SK-N-SH (cell line): Measurements from ENCODE around the gene OR6A2.

Experiments used
- CTCF ChIP-seq: fragments of 200-600 bp; sonication (generic); IDR thresholded peaks from 2 replicates; pipeline ENCODE4 v1.6.1; 2017; ENCODE audit warnings: antibody characterized with exemption, mild to moderate bottlenecking, moderate library complexity
- FOXM1 ChIP-seq: IDR thresholded peaks from 2 replicates; pipeline ENCODE4 v1.4.0; 2012; ENCODE audit warnings: low read depth, mild to moderate bottlenecking
- JUND ChIP-seq: IDR thresholded peaks from 2 replicates; pipeline ENCODE4 v1.4.0; 2012
- POLR2AphosphoS5 ChIP-seq: IDR thresholded peaks from 2 replicates; pipeline ENCODE4 v1.6.1; 2012; ENCODE audit warnings: low read depth, low read length
- RAD21 ChIP-seq: IDR thresholded peaks from 2 replicates; pipeline ENCODE4 v1.6.1; 2012; ENCODE audit warnings: mild to moderate bottlenecking, low read length
- RCOR1 ChIP-seq: fragments of 150-350 bp; IDR thresholded peaks from 2 replicates; pipeline ENCODE4 v1.6.1; 2017; ENCODE audit warnings: antibody characterized with exemption, low read length
- REST ChIP-seq: IDR thresholded peaks from 2 replicates; pipeline ENCODE4 v1.6.1; 2012; ENCODE audit warnings: mild to moderate bottlenecking, low read depth, low read length, moderate library complexity
- TAF1 ChIP-seq: IDR thresholded peaks from 2 replicates; pipeline ENCODE4 v1.6.1; 2012; ENCODE audit warnings: low read depth, mild to moderate bottlenecking, low read length, moderate library complexity, borderline replicate concordance
- USF1 ChIP-seq: IDR thresholded peaks from 2 replicates; pipeline ENCODE4 v1.4.0; 2012; ENCODE audit warnings: low read depth, borderline replicate concordance
- USF2 ChIP-seq: fragments of 150-350 bp; IDR thresholded peaks from 2 replicates; pipeline ENCODE4 v1.6.1; 2017; ENCODE audit warnings: antibody characterized with exemption, low read length, low read depth, borderline replicate concordance
- YY1 ChIP-seq: IDR thresholded peaks from 2 replicates; pipeline ENCODE4 v1.4.0; 2012; ENCODE audit warnings: low read depth, mild to moderate bottlenecking

- no peak for TF ChIP-seq RCOR1
- no peak for TF ChIP-seq REST
- no peak for TF ChIP-seq CTCF
- TF ChIP-seq YY1: no peak
- no peak for TF ChIP-seq RAD21
- no peak for TF ChIP-seq FOXM1
- TF ChIP-seq POLR2AphosphoS5: no peak
- TF ChIP-seq USF2: no peak
- no peak for TF ChIP-seq USF1
- TF ChIP-seq JUND: no peak
- no peak for TF ChIP-seq TAF1
These were observed 52.9 kb downstream of the OR6A2 start for GRCh38 chr11:6746626-6747025.
